B cell (primary cell): ENCODE measurements around the gene MSH2. TPM values are rescaled to one million over a fixed set of nuclear protein-coding genes. Genes with fewer than 3 reads are reported as not detected.

Experiments
- ATAC-seq: fragments of 200-7000 bp; cut with Tn5 transposase; one replicate; pipeline ENCODE4 v1.10.0; 2021; ENCODE audit warnings: low read depth, mild to moderate bottlenecking, moderate number of reproducible peaks, moderate library complexity
- CTCF ChIA-PET: fragments of 350-600 bp; sonication (Branson Sonifier 250); formaldehyde crosslinking; loops from one replicate; lab custom pipeline; 2021; ENCODE audit warnings: antibody characterized with exemption, inconsistent platforms; lab: Charles Lee
- POLR2A ChIA-PET: fragments of 350-600 bp; sonication (Branson Sonifier 250); formaldehyde crosslinking; loops from one replicate; lab custom pipeline; 2021; ENCODE audit warnings: antibody characterized with exemption; lab: Charles Lee
- DNase-seq: peaks from one replicate; pipeline ENCODE4 v3.0.0; 2013
- H2AFZ ChIP-seq: 2 replicates; pipeline ENCODE4 v1.6.1; 2012; ENCODE audit warnings: mild to moderate bottlenecking, low read depth, low read length; ENCODE audit not compliant: insufficient read depth, poor library complexity, severe bottlenecking
- H3K27ac ChIP-seq, 2 donors: 1 replicate in 1 of 2; 2 replicates in 1 of 2; pipeline ENCODE4 v1.5.1; 2012 to 2013; ENCODE audit warnings: low read length in 2 of 2, mild to moderate bottlenecking in 2 of 2, moderate library complexity in 1 of 2
- H3K27me3 ChIP-seq, 4 experiments: fragments of 200-600 bp in 1 of 4; sonication (generic) in 1 of 4; replicated peaks in 1 of 4; 1 replicate in 2 of 4; 2 replicates in 2 of 4; pipeline versions ENCODE4 v1.6.1 to v1.7.0; 2013 to 2016; ENCODE audit warnings: low read length in 3 of 4, mild to moderate bottlenecking in 2 of 4, mixed read lengths in 1 of 4, moderate library complexity in 1 of 4; ENCODE audit not compliant: insufficient read depth in 4 of 4, control insufficient read depth in 3 of 4; ENCODE audit errors: control extremely low read depth in 1 of 4
- H3K36me3 ChIP-seq, 2 experiments: replicated peaks in 1 of 2; 1 replicate in 1 of 2; 2 replicates in 1 of 2; pipeline versions ENCODE4 v1.6.1 to v1.7.1; 2013; ENCODE audit warnings: low read length in 1 of 2; ENCODE audit not compliant: insufficient read depth in 2 of 2, control insufficient read depth in 1 of 2; ENCODE audit errors: control extremely low read depth in 1 of 2, extremely low read depth in 1 of 2
- H3K4me1 ChIP-seq, 2 donors: fragments of 200-600 bp in 1 of 2; sonication (generic) in 1 of 2; 1 replicate in 1 of 2; 2 replicates in 1 of 2; pipeline versions ENCODE4 v1.5.1 to v1.6.1; 2013 to 2017; ENCODE audit warnings: low read length in 2 of 2; ENCODE audit not compliant: control insufficient read depth in 2 of 2, insufficient read depth in 2 of 2
- H3K4me2 ChIP-seq: replicated peaks from 2 replicates; pipeline ENCODE3; 2012; ENCODE audit warnings: mild to moderate bottlenecking, low read depth, low read length; ENCODE audit not compliant: poor library complexity, severe bottlenecking
- H3K4me3 ChIP-seq, 5 experiments: fragments of 200-600 bp in 1 of 5; sonication (generic) in 1 of 5; 1 replicate in 3 of 5; 2 replicates in 2 of 5; pipeline versions ENCODE4 v1.5.1 to v1.7.0; 2011 to 2016; ENCODE audit warnings: low read length in 4 of 5, mild to moderate bottlenecking in 4 of 5, low read depth in 2 of 5, control low read depth in 1 of 5, moderate library complexity in 1 of 5; ENCODE audit not compliant: insufficient read depth in 1 of 5; ENCODE audit errors: control extremely low read depth in 1 of 5, extremely low read depth in 1 of 5
- H3K79me2 ChIP-seq: fragments of 200-600 bp; sonication (generic); one replicate; pipeline ENCODE4 v1.6.0; 2016; ENCODE audit warnings: low read length; ENCODE audit not compliant: control insufficient read depth, insufficient read depth
- H3K9ac ChIP-seq: fragments of 200-600 bp; sonication (generic); 2 replicates; pipeline ENCODE4 v1.6.1; 2017; ENCODE audit warnings: mild to moderate bottlenecking, low read length, moderate library complexity
- H3K9me3 ChIP-seq, 3 donors: one replicate each; pipeline versions ENCODE4 v1.6.1 to v1.7.1; 2013; ENCODE audit warnings: low read length in 2 of 3; ENCODE audit not compliant: control insufficient read depth in 2 of 3, insufficient read depth in 1 of 3; ENCODE audit errors: control extremely low read depth in 1 of 3
- H4K20me1 ChIP-seq: 2 replicates; pipeline ENCODE4 v1.6.0; 2012; ENCODE audit warnings: mild to moderate bottlenecking, low read length; ENCODE audit not compliant: insufficient read depth, control insufficient read depth, poor library complexity, severe bottlenecking
- H3K27ac Mint-ChIP-seq: one replicate; pipeline ENCODE4 v1.8.0; 2021; ENCODE audit warnings: mixed read lengths
- H3K27me3 Mint-ChIP-seq: one replicate; pipeline ENCODE4 v1.8.0; 2021; ENCODE audit warnings: mixed read lengths
- H3K4me1 Mint-ChIP-seq: one replicate; pipeline ENCODE4 v1.8.0; 2021; ENCODE audit warnings: mixed read lengths
- H3K4me3 Mint-ChIP-seq: one replicate; pipeline ENCODE4 v1.8.0; 2021; ENCODE audit warnings: mixed read lengths
- H3K9me3 Mint-ChIP-seq: one replicate; pipeline ENCODE4 v1.8.0; 2022; ENCODE audit warnings: mixed read lengths; ENCODE audit not compliant: insufficient read depth
- CTCF ChIP-seq: fragments of 200-600 bp; IDR thresholded peaks from one replicate; pipeline ENCODE4 v1.8.0; 2022; ENCODE audit warnings: antibody characterized with exemption, mild to moderate bottlenecking
- EZH2 ChIP-seq: IDR thresholded peaks from 2 replicates; pipeline ENCODE4 v1.6.1; 2012; ENCODE audit warnings: borderline replicate concordance, low read depth, mild to moderate bottlenecking, moderate library complexity, low read length; ENCODE audit not compliant: insufficient read depth, poor library complexity, severe bottlenecking
- WGBS: methylation state at CpG from one replicate; pipeline ENCODE4 v1.1.5; 2013; ENCODE audit warnings: missing lambda C conversion rate; ENCODE audit not compliant: insufficient coverage; 5-methylcytosine and 5-hydroxymethylcytosine counted together
- intact Hi-C: fragments of 100-400 bp; cut with micrococcal nuclease; formaldehyde crosslinking; loops from one replicate; pipeline ENCODE4 v1.10.0; 2022
- polyA plus RNA-seq: library from polyadenylated mRNA; depleted of rRNA; stranded (reverse); fragments of >200 nt; gene quantifications from 2 replicates; pipeline ENCODE4 v1.2.3, GENCODE V29; 2012
- total RNA-seq, 2 donors: library from RNA; stranded (reverse); fragments of 120-200 nt in 1 of 2; gene quantifications; 1 replicate in 1 of 2; 2 replicates in 1 of 2; pipeline versions ENCODE4 v1.2.3 to v1.2.4, GENCODE V29; 2013 to 2022

Gene MSH2
- total and polyA plus RNA-seq, 2 donors (not counting 1 experiment from before 2014, with no cell fraction given): 7.4 to 21.9 TPM

GRCh38 chr2:47386551-47386950, 16.4 kb upstream of the MSH2 start:
- Histone ChIP-seq H2AFZ (no peak overlapping the region), H3K9me3 (no peaks in the 10 kb centered on the region), H4K20me1 (no peaks in the 10 kb centered on the region), H3K9ac (no peak overlapping the region), H3K27me3 (no peaks in the 10 kb centered on the region), H3K79me2 (no peaks in the 10 kb centered on the region), H3K27ac (no peak overlapping the region), H3K4me3 (no peak overlapping the region), H3K4me2 (no peak overlapping the region), H3K36me3 (no peaks in the 10 kb centered on the region), H3K4me1 (no peaks in the 10 kb centered on the region)
- POLR2A ChIA-PET: interaction anchor here (0.6 kb wide), 2 partner anchors 28 to 627 kb away, joined by 3 to 4 read pairs; no protein-coding TSS in a partner anchor
- DNase-seq (no peak), ATAC-seq (no peak)
- H3K9me3 Mint-ChIP-seq: no peaks in the 10 kb centered on the region
- no peak for TF ChIP-seq EZH2
- no peak for TF ChIP-seq CTCF
- CTCF ChIA-PET: interaction anchor here (0.8 to 3.6 kb wide), 3 partner anchors 16 to 100 kb away, joined by 3 to 134 read pairs (median 3); partner anchors contain the start of gene MSH2
- peaks cover 4% of the 10 kb centered on the region for H3K27me3 Mint-ChIP-seq
- no CpG with 5 or more reads among the region's 3 CpGs for WGBS
- H3K27ac Mint-ChIP-seq: no peak overlapping the region
- no peaks in the 10 kb centered on the region for H3K4me1 Mint-ChIP-seq
- intact Hi-C loops: loop anchor here (5.0 kb wide), 1 partner anchor 381 kb away; no protein-coding TSS in a partner anchor
- H3K4me3 Mint-ChIP-seq: no peak overlapping the region

DNA sequence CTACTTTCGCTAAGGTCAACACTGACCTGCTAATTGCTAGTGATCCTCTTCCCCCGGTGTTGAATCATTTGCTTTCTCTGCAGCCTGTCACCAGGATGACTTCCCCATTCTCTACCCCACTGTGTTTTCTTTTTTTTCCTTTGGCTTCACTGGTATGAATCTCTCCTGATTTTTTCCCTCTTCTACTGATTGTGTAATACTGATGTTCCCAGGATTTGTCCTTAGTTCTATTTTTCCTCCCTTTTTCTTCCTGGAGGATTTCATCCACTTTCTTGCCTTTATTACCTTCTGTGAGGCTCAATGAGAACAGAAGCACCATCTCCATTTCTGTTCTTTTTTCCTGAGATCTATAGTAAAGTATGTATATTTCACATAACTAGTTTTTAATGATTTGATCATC, 14.1 kb upstream of the MSH2 start:
- no peaks in the 10 kb centered on the region for H3K27me3 ChIP-seq
- TF ChIP-seq CTCF (no peak), EZH2 (no peak)
- H2AFZ ChIP-seq: no peak overlapping the region
- Mint-ChIP-seq H3K4me1 (no peaks in the 10 kb centered on the region), H3K27ac (no peak overlapping the region), H3K4me3 (no peak overlapping the region), H3K9me3 (no peaks in the 10 kb centered on the region), H3K27me3 (peaks cover 4% of the 10 kb centered on the region)
- H3K36me3 ChIP-seq: no peaks in the 10 kb centered on the region
- H3K9me3 ChIP-seq: no peaks in the 10 kb centered on the region
- H3K79me2 ChIP-seq: no peaks in the 10 kb centered on the region
- ATAC-seq (no peak), DNase-seq (no peak)
- POLR2A ChIA-PET: no interaction called here
- WGBS: 63% methylated on average over 2 of the region's 2 CpGs
- intact Hi-C loops: loop anchor here (5.0 kb wide), 1 partner anchor 378 kb away; no protein-coding TSS in a partner anchor
- H3K4me3 ChIP-seq: no peak overlapping the region
- H4K20me1 ChIP-seq: no peaks in the 10 kb centered on the region
- CTCF ChIA-PET: interaction anchor here (0.7 to 3.6 kb wide), 17 partner anchors 10 to 738 kb away, joined by 3 to 134 read pairs (median 4); partner anchors contain the start of gene MSH2
- H3K9ac ChIP-seq: no peak overlapping the region
- H3K4me2 ChIP-seq: no peak overlapping the region
- H3K4me1 ChIP-seq: no peaks in the 10 kb centered on the region
- no peak overlapping the region for H3K27ac ChIP-seq
